ENCODE results near the gene ZBED1.
"Not testable (repeated sequence)": the region's sequence is repeated elsewhere in the genome, so short reads cannot be mapped to it uniquely, and the experiment has no call there.

The ZBED1 gene

GRCh38 chrX:2463973-2464676, 36.7 kb downstream of the ZBED1 start:
- H3K9ac ChIP-seq (ENCODE audit: low read length): no peak overlapping the region
- H3K36me3 ChIP-seq (ENCODE audit: control insufficient read depth, insufficient read depth, low read length): no peaks in the 10 kb centered on the region
- H3K27me3 ChIP-seq (ENCODE audit: control insufficient read depth, insufficient read depth, low read length): no peaks in the 10 kb centered on the region
- H3K9me3 ChIP-seq (ENCODE audit: control insufficient read depth, low read length): no peaks in the 10 kb centered on the region
- no peaks in the 10 kb centered on the region for H3K4me1 ChIP-seq (ENCODE audit: control insufficient read depth, insufficient read depth, low read length)
- no peak overlapping the region for H3K4me3 ChIP-seq (ENCODE audit: low read length)

DNA sequence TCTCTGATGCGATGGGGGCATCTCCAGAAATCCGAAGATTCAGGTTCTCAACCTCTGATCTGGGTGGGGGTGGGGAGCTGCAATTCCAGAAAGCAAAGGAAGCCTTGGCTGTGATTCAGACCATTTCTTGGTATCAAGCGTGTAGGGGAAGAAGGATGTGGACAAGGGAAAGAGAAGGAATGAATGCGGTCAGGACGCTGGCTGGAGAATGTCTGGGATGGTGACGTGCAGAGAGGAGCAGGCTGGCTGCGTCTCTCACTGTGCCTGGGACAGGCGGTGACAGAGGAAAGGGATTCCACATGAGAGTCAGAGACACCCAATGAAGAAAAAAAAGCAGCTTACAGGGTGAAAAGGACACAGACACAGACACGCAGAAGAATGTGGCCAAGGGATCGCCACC, 37.3 kb downstream of the ZBED1 start:
- not testable (repeated sequence) for H3K9ac ChIP-seq (ENCODE audit: low read length); H3K4me3 ChIP-seq (ENCODE audit: low read length); H3K27me3 ChIP-seq (ENCODE audit: control insufficient read depth, insufficient read depth, low read length); H3K36me3 ChIP-seq (ENCODE audit: control insufficient read depth, insufficient read depth, low read length); H3K4me1 ChIP-seq (ENCODE audit: control insufficient read depth, insufficient read depth, low read length); H3K9me3 ChIP-seq (ENCODE audit: control insufficient read depth, low read length)

DNA sequence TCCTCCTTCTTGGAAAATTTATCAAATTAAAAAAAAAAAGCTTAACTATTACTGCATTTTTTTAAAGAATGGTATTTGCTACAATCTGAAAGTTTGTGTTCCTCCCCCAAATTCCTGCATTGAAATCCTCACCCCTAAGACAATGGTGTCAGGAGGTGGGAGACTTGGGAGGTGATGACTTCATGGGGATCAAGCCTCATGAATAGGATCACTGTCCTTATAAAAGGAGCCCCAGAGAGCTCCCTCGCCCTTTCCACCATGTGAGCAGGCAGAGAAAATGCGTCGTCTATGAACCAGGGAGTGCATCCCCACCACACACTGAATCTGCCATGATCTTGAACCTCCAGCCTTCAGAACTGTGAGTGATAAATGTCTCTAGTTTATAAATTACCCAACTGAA, 38.0 kb downstream of the ZBED1 start:
- H3K4me1 ChIP-seq (ENCODE audit: control insufficient read depth, insufficient read depth, low read length): no peaks in the 10 kb centered on the region
- no peaks in the 10 kb centered on the region for H3K9me3 ChIP-seq (ENCODE audit: control insufficient read depth, low read length)
- no peaks in the 10 kb centered on the region for H3K36me3 ChIP-seq (ENCODE audit: control insufficient read depth, insufficient read depth, low read length)
- no peaks in the 10 kb centered on the region for H3K27me3 ChIP-seq (ENCODE audit: control insufficient read depth, insufficient read depth, low read length)
- H3K4me3 ChIP-seq (ENCODE audit: low read length): no peak overlapping the region
- no peak overlapping the region for H3K9ac ChIP-seq (ENCODE audit: low read length)

DNA sequence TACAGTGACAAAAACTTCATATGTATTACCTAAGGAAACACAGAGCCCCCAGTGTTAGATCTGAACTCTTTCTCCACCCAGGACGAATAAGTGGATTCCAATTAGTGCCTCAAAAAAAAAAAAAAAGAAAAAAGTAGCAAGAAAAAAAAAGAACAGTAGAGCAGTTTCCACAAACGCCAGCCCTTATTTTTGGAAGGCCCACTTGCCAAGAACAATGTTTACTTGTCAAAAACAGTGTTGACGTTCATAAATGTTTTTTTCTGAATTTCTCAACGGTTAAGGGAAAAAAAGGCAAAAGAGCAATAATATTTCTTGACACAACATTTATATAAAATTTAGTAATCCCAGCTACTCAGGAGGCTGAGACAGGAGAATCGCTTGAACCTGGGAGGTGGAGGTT, 38.7 kb downstream of the ZBED1 start:
- H3K27me3 ChIP-seq (ENCODE audit: control insufficient read depth, insufficient read depth, low read length): no peaks in the 10 kb centered on the region
- no peaks in the 10 kb centered on the region for H3K36me3 ChIP-seq (ENCODE audit: control insufficient read depth, insufficient read depth, low read length)
- no peaks in the 10 kb centered on the region for H3K4me1 ChIP-seq (ENCODE audit: control insufficient read depth, insufficient read depth, low read length)
- no peak overlapping the region for H3K4me3 ChIP-seq (ENCODE audit: low read length)
- no peaks in the 10 kb centered on the region for H3K9me3 ChIP-seq (ENCODE audit: control insufficient read depth, low read length)
- no peak overlapping the region for H3K9ac ChIP-seq (ENCODE audit: low read length)

GRCh38 chrX:2461711-2462016, 39.1 kb downstream of the ZBED1 start:
- Histone ChIP-seq H3K4me3 (ENCODE audit: low read length) (no peak overlapping the region), H3K36me3 (ENCODE audit: control insufficient read depth, insufficient read depth, low read length) (no peaks in the 10 kb centered on the region), H3K9me3 (ENCODE audit: control insufficient read depth, low read length) (no peaks in the 10 kb centered on the region)

GRCh38 chrX:2460821-2461710, 39.7 kb downstream of the ZBED1 start:
- H3K4me1 ChIP-seq (ENCODE audit: control insufficient read depth, insufficient read depth, low read length); H3K36me3 ChIP-seq (ENCODE audit: control insufficient read depth, insufficient read depth, low read length); H3K4me3 ChIP-seq (ENCODE audit: low read length); H3K9ac ChIP-seq (ENCODE audit: low read length); H3K9me3 ChIP-seq (ENCODE audit: control insufficient read depth, low read length); H3K27me3 ChIP-seq (ENCODE audit: control insufficient read depth, insufficient read depth, low read length): not testable (repeated sequence)

More at GRCh38 chrX:2461711-2462016, 39.1 kb downstream of the ZBED1 start:
- no peaks in the 10 kb centered on the region for H3K27me3 ChIP-seq (ENCODE audit: control insufficient read depth, insufficient read depth, low read length)
- H3K9ac ChIP-seq (ENCODE audit: low read length): no peak overlapping the region
- H3K4me1 ChIP-seq (ENCODE audit: control insufficient read depth, insufficient read depth, low read length): no peaks in the 10 kb centered on the region

- H3K9ac ChIP-seq (ENCODE audit: low read length); H3K36me3 ChIP-seq (ENCODE audit: control insufficient read depth, insufficient read depth, low read length); H3K9me3 ChIP-seq (ENCODE audit: control insufficient read depth, low read length); H3K4me3 ChIP-seq (ENCODE audit: low read length); H3K27me3 ChIP-seq (ENCODE audit: control insufficient read depth, insufficient read depth, low read length); H3K4me1 ChIP-seq (ENCODE audit: control insufficient read depth, insufficient read depth, low read length): not testable (repeated sequence)
These were observed 40.7 kb downstream of the ZBED1 start for GRCh38 chrX:2460048-2460447.

GRCh38 chrX:2458309-2458708, 42.5 kb downstream of the ZBED1 start:
- no peaks in the 10 kb centered on the region for H3K27me3 ChIP-seq (ENCODE audit: control insufficient read depth, insufficient read depth, low read length)
- H3K4me3 ChIP-seq (ENCODE audit: low read length): no peak overlapping the region
- H3K36me3 ChIP-seq (ENCODE audit: control insufficient read depth, insufficient read depth, low read length): no peaks in the 10 kb centered on the region
- no peaks in the 10 kb centered on the region for H3K9me3 ChIP-seq (ENCODE audit: control insufficient read depth, low read length)
- no peaks in the 10 kb centered on the region for H3K4me1 ChIP-seq (ENCODE audit: control insufficient read depth, insufficient read depth, low read length)
- no peak overlapping the region for H3K9ac ChIP-seq (ENCODE audit: low read length)

DNA sequence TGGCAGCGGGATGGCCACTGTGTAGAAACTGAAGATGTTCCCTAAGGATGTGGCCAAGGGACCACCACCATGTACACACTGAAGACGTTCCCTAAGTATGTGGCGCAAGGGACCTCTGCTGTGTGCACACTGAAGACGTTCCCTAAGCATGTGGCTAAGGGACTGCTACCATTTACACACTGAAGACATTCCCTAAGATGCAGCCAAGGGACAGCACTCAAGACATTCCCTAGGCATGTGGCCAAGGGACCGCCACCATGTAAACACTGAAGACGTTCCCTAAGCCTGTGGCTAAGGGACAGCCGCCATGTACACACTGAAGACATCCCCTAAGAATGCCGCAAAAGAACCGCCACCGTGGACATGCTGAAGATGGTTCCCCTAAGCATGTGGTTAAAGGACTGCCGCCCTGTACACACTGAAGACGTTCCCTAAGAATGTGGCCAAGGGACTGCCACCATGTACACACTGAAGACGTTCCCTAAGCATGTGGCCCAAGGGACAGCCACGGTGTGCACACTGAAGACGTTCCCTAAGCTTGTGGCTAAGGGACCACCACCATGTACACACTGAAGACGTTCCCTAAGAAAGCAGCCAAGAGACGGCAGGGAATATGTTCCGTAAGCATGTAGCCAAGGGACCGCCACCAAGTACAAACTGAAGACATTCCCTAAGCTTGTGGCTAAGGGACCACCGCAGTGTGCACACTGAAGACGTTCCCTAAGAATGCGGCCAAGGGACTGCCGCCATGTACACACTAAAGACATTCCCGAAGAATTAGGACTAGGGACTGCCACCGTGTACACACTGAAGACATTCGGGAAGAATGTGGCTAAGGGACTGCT, 43.3 kb downstream of the ZBED1 start:
- no peaks in the 10 kb centered on the region for H3K27me3 ChIP-seq (ENCODE audit: control insufficient read depth, insufficient read depth, low read length)
- no peaks in the 10 kb centered on the region for H3K9me3 ChIP-seq (ENCODE audit: control insufficient read depth, low read length)
- no peak overlapping the region for H3K9ac ChIP-seq (ENCODE audit: low read length)
- no peaks in the 10 kb centered on the region for H3K36me3 ChIP-seq (ENCODE audit: control insufficient read depth, insufficient read depth, low read length)
- H3K4me3 ChIP-seq (ENCODE audit: low read length): no peak overlapping the region
- H3K4me1 ChIP-seq (ENCODE audit: control insufficient read depth, insufficient read depth, low read length): no peaks in the 10 kb centered on the region

- not testable (repeated sequence) for H3K4me3 ChIP-seq (ENCODE audit: low read length); H3K4me1 ChIP-seq (ENCODE audit: control insufficient read depth, insufficient read depth, low read length); H3K27me3 ChIP-seq (ENCODE audit: control insufficient read depth, insufficient read depth, low read length); H3K36me3 ChIP-seq (ENCODE audit: control insufficient read depth, insufficient read depth, low read length); H3K9me3 ChIP-seq (ENCODE audit: control insufficient read depth, low read length); H3K9ac ChIP-seq (ENCODE audit: low read length)
These were observed 44.7 kb downstream of the ZBED1 start for GRCh38 chrX:2456091-2456490.

DNA sequence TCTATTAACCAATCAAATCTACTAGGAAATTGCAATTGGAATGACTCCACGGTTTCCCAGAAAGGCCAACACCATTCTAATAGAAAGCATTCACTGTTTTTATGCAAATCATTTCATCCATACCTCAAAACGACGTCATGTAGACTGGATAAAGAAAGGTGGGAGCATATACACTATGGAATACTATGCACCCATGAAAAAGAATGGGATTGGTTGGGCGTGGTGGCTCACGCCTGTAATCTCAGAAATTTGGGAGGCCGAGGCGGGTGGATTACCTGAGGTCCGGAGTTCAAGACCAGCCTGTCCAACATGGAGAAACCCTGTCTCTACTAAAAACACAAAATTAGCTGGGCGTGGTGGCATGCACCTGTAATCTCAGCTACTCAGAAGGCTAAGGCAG, 46.2 kb downstream of the ZBED1 start:
- H3K27me3 ChIP-seq (ENCODE audit: control insufficient read depth, insufficient read depth, low read length); H3K4me1 ChIP-seq (ENCODE audit: control insufficient read depth, insufficient read depth, low read length); H3K4me3 ChIP-seq (ENCODE audit: low read length); H3K36me3 ChIP-seq (ENCODE audit: control insufficient read depth, insufficient read depth, low read length); H3K9ac ChIP-seq (ENCODE audit: low read length); H3K9me3 ChIP-seq (ENCODE audit: control insufficient read depth, low read length): not testable (repeated sequence)

- H3K27me3 ChIP-seq (ENCODE audit: control insufficient read depth, insufficient read depth, low read length): no peaks in the 10 kb centered on the region
- no peaks in the 10 kb centered on the region for H3K4me1 ChIP-seq (ENCODE audit: control insufficient read depth, insufficient read depth, low read length)
- no peak overlapping the region for H3K4me3 ChIP-seq (ENCODE audit: low read length)
- no peaks in the 10 kb centered on the region for H3K36me3 ChIP-seq (ENCODE audit: control insufficient read depth, insufficient read depth, low read length)
- H3K9ac ChIP-seq (ENCODE audit: low read length): no peak overlapping the region
- H3K9me3 ChIP-seq (ENCODE audit: control insufficient read depth, low read length): no peaks in the 10 kb centered on the region
These were observed 48.0 kb downstream of the ZBED1 start for GRCh38 chrX:2452799-2453198.

Data from mucosa of stomach (tissue), 1 donor.